ENCODE results near the gene VPS51.

DNA sequence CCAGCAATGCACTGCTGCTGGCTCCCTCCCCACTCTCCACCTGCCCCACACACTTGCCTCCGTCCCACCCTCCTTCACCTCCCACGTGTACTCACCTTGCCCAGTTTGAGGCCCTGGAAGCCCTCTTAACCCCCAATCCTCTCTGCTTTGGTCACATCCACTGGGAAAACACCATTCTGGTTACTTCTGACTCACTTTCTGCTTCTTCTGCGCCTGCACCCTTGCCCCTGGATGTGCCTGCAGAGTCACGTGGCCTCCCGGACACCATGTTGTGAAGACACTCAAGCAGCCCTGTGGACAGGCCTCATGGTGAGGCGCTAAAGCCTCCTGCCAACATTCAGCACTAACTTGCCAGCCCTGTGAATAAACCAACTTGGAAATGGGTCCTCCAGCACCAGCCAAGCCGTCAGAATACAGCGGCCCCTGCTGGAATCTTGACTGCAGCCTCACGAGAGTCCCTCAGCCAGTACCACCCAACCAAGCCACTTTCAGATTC lies 35.1 kb upstream of the VPS51 start:
- TF ChIP-seq, protein P1, sequence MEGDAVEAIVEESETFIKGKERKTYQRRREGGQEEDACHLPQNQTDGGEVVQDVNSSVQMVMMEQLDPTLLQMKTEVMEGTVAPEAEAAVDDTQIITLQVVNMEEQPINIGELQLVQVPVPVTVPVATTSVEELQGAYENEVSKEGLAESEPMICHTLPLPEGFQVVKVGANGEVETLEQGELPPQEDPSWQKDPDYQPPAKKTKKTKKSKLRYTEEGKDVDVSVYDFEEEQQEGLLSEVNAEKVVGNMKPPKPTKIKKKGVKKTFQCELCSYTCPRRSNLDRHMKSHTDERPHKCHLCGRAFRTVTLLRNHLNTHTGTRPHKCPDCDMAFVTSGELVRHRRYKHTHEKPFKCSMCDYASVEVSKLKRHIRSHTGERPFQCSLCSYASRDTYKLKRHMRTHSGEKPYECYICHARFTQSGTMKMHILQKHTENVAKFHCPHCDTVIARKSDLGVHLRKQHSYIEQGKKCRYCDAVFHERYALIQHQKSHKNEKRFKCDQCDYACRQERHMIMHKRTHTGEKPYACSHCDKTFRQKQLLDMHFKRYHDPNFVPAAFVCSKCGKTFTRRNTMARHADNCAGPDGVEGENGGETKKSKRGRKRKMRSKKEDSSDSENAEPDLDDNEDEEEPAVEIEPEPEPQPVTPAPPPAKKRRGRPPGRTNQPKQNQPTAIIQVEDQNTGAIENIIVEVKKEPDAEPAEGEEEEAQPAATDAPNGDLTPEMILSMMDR (IDR thresholded peaks at IDR 0.05 in 4 of 5, conservative IDR thresholded peaks at IDR 0.05 in 1 of 5), result no peak
- TF ChIP-seq POLR2A (IDR thresholded peaks at IDR 0.05), result no peak

Measured in gastrocnemius medialis (tissue), 4 donors.